Sigmoid colon (tissue), 7 donors: ENCODE measurements around the gene C14orf180. TPM values are rescaled to one million over a fixed set of nuclear protein-coding genes. Genes with fewer than 3 reads are reported as not detected.

Source experiments
- DNase-seq: peaks from one replicate; pipeline ENCODE4 v3.0.0-alpha.2; 2019
- H3K27ac ChIP-seq, 4 donors: fragments of 200-600 bp; sonication (generic); one replicate each; pipeline ENCODE4 v1.5.1; 2016 to 2019; ENCODE audit warnings: mild to moderate bottlenecking in 1 of 4
- H3K27me3 ChIP-seq, 3 donors: fragments of 200-600 bp; sonication (generic); one replicate each; pipeline ENCODE4 v1.5.1; 2019; ENCODE audit warnings: mild to moderate bottlenecking in 1 of 3
- H3K36me3 ChIP-seq, 4 donors: fragments of 200-600 bp; sonication (generic); one replicate each; pipeline ENCODE4 v1.5.1; 2016 to 2019
- H3K4me1 ChIP-seq, 4 donors: fragments of 200-600 bp; sonication (generic); one replicate each; pipeline ENCODE4 v1.5.1; 2017 to 2019
- H3K4me3 ChIP-seq, 4 donors: fragments of 200-600 bp; sonication (generic); one replicate each; pipeline ENCODE4 v1.5.1; 2017 to 2019; ENCODE audit warnings: mild to moderate bottlenecking in 2 of 4, moderate library complexity in 1 of 4
- H3K9me3 ChIP-seq, 4 donors: fragments of 200-600 bp in 3 of 4; sonication (generic) in 3 of 4; one replicate each; pipeline versions ENCODE4 v1.5.1 to v1.6.1; 2013 to 2019
- CTCF ChIP-seq, 4 experiments: fragments of 450-650 bp in 3 of 4; fragments of 200-600 bp in 1 of 4; IDR thresholded peaks; one replicate each; pipeline ENCODE4 v1.5.1; 2016 to 2019; ENCODE audit warnings: antibody characterized with exemption in 4 of 4, mild to moderate bottlenecking in 3 of 4, moderate library complexity in 2 of 4
- EP300 ChIP-seq, 4 donors: sonication (generic); formaldehyde crosslinking; IDR thresholded peaks; one replicate each; pipeline ENCODE4 v1.6.1; 2017; ENCODE audit warnings: antibody characterized with exemption in 4 of 4
- POLR2A ChIP-seq, 2 donors: fragments of 450-650 bp; IDR thresholded peaks; one replicate each; pipeline ENCODE4 v1.6.1; 2016; ENCODE audit warnings: antibody characterized with exemption in 2 of 2, mild to moderate bottlenecking in 2 of 2, moderate library complexity in 2 of 2
- POLR2AphosphoS5 ChIP-seq, 4 donors: sonication (generic); formaldehyde crosslinking; IDR thresholded peaks; one replicate each; pipeline ENCODE4 v1.6.1; 2017; ENCODE audit warnings: antibody characterized with exemption in 4 of 4
- WGBS, 2 donors: extraction: QIAGEN DNeasy Blood & Tissue Kit; methylation state at CpG; one replicate each; pipeline ENCODE4 v1.1.7; 2013; 5-methylcytosine and 5-hydroxymethylcytosine counted together
- intact Hi-C: fragments of 100-400 bp; cut with DNase I; formaldehyde crosslinking; loops from one replicate; pipeline ENCODE4 v1.15.1; 2023
- polyA plus RNA-seq, 3 donors: library from polyadenylated mRNA; stranded (reverse); fragments of 200-250 nt; gene quantifications; one replicate each; pipeline ENCODE4 v1.2.3, GENCODE V29; 2013
- total RNA-seq, 4 donors: library from RNA; depleted of rRNA; stranded (reverse); fragments of >200 nt; gene quantifications; one replicate each; pipeline ENCODE4 v1.1.0, GENCODE V29; 2016
- donor health status: healthy with polysubstance abuse.
- donor health status: Bipolar disorder and iron deficiency.
- donor health status: healthy.

C14orf180 gene
- total and polyA plus RNA-seq, 7 donors: 0.16 to 5.0 (median 0.58) TPM; not detected in 1

DNA sequence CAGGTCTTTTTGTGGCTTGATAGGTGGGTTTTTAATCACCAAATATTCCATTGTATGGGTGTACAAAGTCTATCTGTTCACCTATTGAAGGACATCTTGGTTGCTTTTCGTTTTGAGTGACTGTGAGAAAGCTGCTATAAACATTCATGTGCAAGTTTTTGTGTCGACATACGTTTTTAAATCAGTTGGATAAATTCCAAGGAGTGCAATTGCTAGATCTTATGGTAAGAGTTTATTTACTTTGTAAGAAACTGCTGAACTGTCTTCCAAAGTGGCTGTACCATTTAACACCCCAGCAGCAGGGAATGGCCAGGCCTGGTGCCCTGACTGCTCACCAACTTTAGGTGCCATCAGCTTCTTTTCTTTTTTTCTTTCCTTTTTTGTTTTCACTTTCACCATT is 45.5 kb upstream of the C14orf180 start:
- H3K4me1 ChIP-seq: peaks cover 0 to 7% (median 0%) of the 10 kb centered on the region in 4 donors
- no peak for TF ChIP-seq EP300 (IDR thresholded peaks at IDR 0.05)
- no peak for TF ChIP-seq POLR2A (IDR thresholded peaks at IDR 0.05)
- no peak for TF ChIP-seq CTCF (IDR thresholded peaks at IDR 0.05)
- TF ChIP-seq POLR2AphosphoS5 (IDR thresholded peaks at IDR 0.05): no peak
- no peak overlapping the region for H3K27ac ChIP-seq
- no peaks in the 10 kb centered on the region for H3K36me3 ChIP-seq
- no peak overlapping the region for H3K4me3 ChIP-seq
- H3K27me3 ChIP-seq: peaks cover 0 to 4% (median 0%) of the 10 kb centered on the region in 3 donors
- peaks cover 0 to 3% (median 0%) of the 10 kb centered on the region in 4 donors for H3K9me3 ChIP-seq
- no peak for DNase-seq
- 33 to 59% methylated on average over 3 of the region's 3 CpGs for WGBS, 2 donors
- intact Hi-C loops: no loop called here

DNA sequence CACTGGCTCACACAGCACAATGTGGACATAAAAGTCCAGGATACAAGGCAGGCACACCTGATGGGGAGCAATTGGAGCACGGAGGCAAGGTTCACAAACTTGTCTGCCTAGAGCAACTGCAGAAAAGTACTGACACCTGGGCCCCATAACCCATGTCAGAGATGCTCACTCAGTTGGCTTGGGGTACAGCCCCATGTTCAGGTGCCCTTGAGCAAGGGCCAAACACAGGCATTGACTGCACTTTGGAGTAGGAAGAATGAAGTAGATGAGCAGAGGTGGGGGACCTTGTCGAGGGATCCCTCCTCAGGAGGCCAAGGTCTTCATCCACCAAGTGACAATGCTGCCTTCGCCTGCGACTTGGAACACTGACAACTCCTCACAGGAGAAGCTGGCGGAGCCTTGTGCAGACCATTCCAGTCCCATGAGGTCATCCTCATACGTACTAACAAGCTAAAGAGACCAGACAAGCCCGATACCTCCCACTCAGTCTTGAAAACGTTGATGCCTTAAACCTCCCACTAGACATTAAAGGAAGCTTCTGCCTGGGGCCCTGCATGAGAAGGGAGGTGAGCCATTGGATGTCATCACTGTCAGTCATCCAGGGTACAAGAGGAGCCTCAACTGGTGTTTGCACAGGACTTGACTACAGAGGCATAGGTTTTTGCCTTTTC is 42.5 kb upstream of the C14orf180 start:
- H3K9me3 ChIP-seq: peaks cover 0 to 3% (median 0%) of the 10 kb centered on the region in 4 donors
- H3K27ac ChIP-seq: no peak overlapping the region
- no peak for TF ChIP-seq EP300 (IDR thresholded peaks at IDR 0.05)
- TF ChIP-seq CTCF (IDR thresholded peaks at IDR 0.05): no peak
- no peak for TF ChIP-seq POLR2AphosphoS5 (IDR thresholded peaks at IDR 0.05)
- TF ChIP-seq POLR2A (IDR thresholded peaks at IDR 0.05): no peak
- no peak overlapping the region for H3K4me3 ChIP-seq
- 49 to 57% methylated on average over 8 of the region's 8 CpGs for WGBS, 2 donors
- peaks cover 0 to 8% (median 0%) of the 10 kb centered on the region in 3 donors for H3K27me3 ChIP-seq
- DNase-seq: peak; percentile 46
- H3K36me3 ChIP-seq: no peaks in the 10 kb centered on the region
- H3K4me1 ChIP-seq: peaks cover 0 to 7% (median 0%) of the 10 kb centered on the region in 4 donors
- intact Hi-C loops: no loop called here

GRCh38 chr14:104537613-104537988 is 42.0 kb upstream of the C14orf180 start:
- Histone ChIP-seq H3K36me3 (no peaks in the 10 kb centered on the region), H3K27me3 (peaks cover 0 to 6% (median 0%) of the 10 kb centered on the region in 3 donors), H3K9me3 (peaks cover 0 to 3% (median 0%) of the 10 kb centered on the region in 4 donors), H3K4me1 (peaks cover 0 to 7% (median 0%) of the 10 kb centered on the region in 4 donors), H3K4me3 (no peak overlapping the region), H3K27ac (no peak overlapping the region)
- DNase-seq: no peak
- TF ChIP-seq EP300 (IDR thresholded peaks at IDR 0.05) (no peak), CTCF (IDR thresholded peaks at IDR 0.05) (no peak), POLR2AphosphoS5 (IDR thresholded peaks at IDR 0.05) (no peak), POLR2A (IDR thresholded peaks at IDR 0.05) (no peak)
- intact Hi-C loops: no loop called here
- WGBS, 2 donors: 53 to 67% methylated on average over 3 of the region's 3 CpGs

- no peaks in the 10 kb centered on the region for H3K9me3 ChIP-seq
- TF ChIP-seq POLR2AphosphoS5 (IDR thresholded peaks at IDR 0.05): no peak
- no peak for TF ChIP-seq POLR2A (IDR thresholded peaks at IDR 0.05)
- no peak for TF ChIP-seq CTCF (IDR thresholded peaks at IDR 0.05)
- peaks cover 0 to 44% (median 8%) of the 10 kb centered on the region in 3 donors for H3K27me3 ChIP-seq
- 86 to 87% methylated on average over 11 of the region's 11 CpGs for WGBS, 2 donors
- peaks cover 0 to 9% (median 6%) of the 10 kb centered on the region in 4 donors for H3K4me1 ChIP-seq
- no peaks in the 10 kb centered on the region for H3K36me3 ChIP-seq
- no peak overlapping the region for H3K27ac ChIP-seq
- no peak for DNase-seq
- no peak overlapping the region for H3K4me3 ChIP-seq
- intact Hi-C loops: no loop called here
Observed at GRCh38 chr14:104541905-104542465, 37.6 kb upstream of the C14orf180 start.
